Coronary artery (tissue), 2 donors: ENCODE measurements around the gene SLC39A3.

Experiments
- DNase-seq: peaks from one replicate; pipeline ENCODE4 v3.0.0-alpha.2; 2017; ENCODE audit warnings: low spot score
- H3K27ac ChIP-seq, 2 donors: fragments of 200-600 bp; sonication (generic); one replicate each; pipeline ENCODE4 v1.5.1; 2016 to 2019
- H3K4me3 ChIP-seq: fragments of 200-600 bp; sonication (generic); 2 replicates; pipeline ENCODE4 v1.5.1; 2016; ENCODE audit warnings: mild to moderate bottlenecking, moderate library complexity
- TF ChIP-seq, protein P1 (sequence below): fragments of 200-600 bp; sonication (generic); IDR thresholded peaks from one replicate; pipeline ENCODE4 v1.5.1; 2019; ENCODE audit warnings: antibody characterized with exemption

SLC39A3 gene

DNA sequence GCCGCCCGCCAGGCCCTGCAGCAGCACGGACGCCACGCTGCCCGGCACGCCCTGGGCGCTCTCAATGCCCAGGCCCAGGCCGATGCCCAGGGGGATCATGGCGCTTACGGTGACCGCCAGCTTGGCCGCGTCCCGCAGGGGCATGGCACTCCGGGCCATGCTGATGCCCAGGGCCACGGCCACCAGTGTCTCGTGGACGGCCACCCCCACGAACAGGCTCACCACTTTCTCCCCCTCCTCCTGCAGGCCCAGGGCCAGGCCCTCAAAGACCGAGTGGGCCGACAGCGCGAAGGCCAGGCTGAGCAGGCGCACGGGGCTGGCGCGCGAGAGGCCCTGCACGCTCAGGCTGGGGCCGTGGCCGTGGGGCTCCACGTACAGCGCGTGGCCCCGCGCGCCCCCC, 6.9 kb downstream of the SLC39A3 start:
- H3K27ac ChIP-seq, result no peak overlapping the region
- no peak overlapping the region for H3K4me3 ChIP-seq
- DNase-seq, result no peak
- TF ChIP-seq, protein P1, sequence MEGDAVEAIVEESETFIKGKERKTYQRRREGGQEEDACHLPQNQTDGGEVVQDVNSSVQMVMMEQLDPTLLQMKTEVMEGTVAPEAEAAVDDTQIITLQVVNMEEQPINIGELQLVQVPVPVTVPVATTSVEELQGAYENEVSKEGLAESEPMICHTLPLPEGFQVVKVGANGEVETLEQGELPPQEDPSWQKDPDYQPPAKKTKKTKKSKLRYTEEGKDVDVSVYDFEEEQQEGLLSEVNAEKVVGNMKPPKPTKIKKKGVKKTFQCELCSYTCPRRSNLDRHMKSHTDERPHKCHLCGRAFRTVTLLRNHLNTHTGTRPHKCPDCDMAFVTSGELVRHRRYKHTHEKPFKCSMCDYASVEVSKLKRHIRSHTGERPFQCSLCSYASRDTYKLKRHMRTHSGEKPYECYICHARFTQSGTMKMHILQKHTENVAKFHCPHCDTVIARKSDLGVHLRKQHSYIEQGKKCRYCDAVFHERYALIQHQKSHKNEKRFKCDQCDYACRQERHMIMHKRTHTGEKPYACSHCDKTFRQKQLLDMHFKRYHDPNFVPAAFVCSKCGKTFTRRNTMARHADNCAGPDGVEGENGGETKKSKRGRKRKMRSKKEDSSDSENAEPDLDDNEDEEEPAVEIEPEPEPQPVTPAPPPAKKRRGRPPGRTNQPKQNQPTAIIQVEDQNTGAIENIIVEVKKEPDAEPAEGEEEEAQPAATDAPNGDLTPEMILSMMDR, result no peak

DNA sequence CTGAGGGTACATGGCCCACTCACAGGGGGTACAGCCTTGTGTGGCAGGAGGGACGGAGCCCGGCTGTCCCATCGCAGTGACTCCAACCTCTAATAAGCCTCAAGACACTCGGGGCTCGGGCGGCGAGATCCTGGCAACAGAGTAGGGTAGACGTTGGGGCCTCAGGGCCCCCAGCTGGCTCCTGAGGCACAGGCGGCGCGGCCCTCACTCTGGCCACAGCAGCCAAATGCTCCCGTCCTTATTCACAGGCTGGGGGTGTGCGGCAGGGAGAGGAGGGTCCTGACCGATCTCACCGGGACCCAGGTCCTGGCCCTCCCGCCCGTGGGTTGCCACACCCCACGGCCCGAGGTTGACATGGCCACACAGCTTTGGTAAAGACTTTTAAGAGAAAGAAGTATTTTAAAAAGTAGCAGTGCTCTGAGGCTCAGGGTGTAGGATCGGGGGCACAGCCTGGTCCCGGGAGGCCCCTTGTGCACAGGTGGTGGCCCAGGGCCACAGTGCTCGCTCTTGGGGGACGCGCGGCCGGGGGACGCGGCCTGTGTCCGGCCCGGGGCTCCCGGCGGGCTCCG, 7.6 kb downstream of the SLC39A3 start:
- DNase-seq, result no peak
- no peak overlapping the region for H3K4me3 ChIP-seq
- TF ChIP-seq, protein P1, result no peak
- H3K27ac ChIP-seq, result no peak overlapping the region

DNA sequence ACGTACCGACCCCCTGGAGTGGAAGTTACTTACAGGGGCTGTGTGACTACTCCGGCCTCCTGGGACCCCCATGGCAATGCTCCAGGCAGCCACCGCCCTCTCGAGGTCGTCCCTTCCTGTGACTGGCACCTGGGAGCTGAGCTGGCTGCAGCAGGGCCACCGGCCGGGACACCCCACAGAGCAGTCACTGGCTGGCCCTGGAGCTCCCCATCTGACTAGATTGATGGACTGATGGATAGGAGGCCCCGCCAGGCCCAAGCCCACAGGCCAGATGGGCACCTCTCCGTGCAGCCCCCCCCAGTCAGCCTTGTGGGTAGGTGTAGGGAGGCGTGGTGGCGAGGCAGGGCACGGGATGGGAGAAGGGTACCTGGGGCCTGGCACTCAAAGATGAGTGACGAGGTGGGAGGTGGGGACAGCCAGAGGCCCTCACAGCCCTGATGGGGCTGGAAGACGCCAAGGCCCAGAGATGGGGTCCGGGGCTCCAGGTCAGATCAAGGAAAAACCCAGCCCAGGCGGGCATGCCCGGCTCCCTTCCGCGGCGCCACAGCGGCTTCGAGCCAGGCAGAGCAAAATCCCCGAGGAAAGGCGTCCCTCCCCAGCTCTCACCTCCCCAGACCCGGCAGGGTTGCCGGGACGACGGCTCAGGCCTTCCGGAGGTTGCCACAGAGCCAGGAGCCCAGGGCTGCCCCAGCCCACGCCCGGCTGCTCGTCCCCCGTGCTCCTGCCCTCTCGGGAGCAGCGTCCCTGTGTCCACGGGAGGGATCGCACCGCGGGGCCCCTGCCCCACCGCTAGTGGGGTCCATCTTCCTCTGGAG, 8.4 kb downstream of the SLC39A3 start:
- H3K27ac ChIP-seq, result no peak overlapping the region

DNA sequence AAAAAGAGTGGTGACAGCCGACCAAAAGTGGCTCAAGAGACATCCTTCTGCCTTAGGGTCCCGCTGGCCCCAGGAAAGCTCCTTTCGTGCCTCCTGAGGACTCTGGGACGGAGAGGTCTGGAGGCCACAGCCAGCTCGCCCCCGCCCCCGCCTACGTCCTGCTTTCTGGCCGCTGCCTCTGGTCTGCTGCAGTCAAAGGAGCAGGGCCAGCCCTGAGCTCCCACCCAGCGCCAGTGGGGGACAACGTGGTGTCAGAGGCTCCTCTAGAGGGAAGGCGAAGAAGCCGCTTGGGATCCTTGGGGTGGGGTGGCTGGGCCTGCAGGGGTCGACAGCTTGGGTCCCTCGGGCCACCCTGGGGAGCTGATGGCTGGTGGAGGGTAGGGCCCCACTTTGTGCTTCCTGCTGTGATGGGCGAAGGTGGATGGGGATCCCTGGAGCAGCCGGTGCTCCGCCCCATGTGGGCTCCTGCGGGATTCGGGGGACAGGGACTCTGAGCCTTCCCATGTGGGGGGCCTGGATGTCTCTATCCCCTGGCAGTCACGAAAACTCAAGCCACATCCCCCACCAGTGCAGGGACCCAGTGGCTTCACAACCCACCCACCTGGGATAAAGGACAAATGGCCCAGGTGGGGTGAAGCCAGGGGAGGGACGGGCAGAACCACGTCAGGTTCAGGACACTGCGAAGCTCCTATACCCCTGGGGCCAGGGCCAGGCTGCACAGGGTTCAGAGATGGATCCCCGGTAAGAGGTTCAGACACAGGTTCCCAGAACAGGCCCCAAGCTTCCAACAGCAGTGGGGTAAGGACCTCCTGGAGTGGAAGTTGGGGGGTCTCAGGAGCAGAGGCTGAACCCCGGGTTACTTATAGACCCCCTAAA, 9.6 kb downstream of the SLC39A3 start:
- DNase-seq, result no peak
- H3K4me3 ChIP-seq, result no peak overlapping the region
- TF ChIP-seq, protein P1, result no peak
- H3K27ac ChIP-seq, result no peak overlapping the region

More for the DNA sequence above, 8.4 kb downstream of the SLC39A3 start:
- TF ChIP-seq, protein P1, result no peak
- no peak overlapping the region for H3K4me3 ChIP-seq
- DNase-seq, result no peak

DNA sequence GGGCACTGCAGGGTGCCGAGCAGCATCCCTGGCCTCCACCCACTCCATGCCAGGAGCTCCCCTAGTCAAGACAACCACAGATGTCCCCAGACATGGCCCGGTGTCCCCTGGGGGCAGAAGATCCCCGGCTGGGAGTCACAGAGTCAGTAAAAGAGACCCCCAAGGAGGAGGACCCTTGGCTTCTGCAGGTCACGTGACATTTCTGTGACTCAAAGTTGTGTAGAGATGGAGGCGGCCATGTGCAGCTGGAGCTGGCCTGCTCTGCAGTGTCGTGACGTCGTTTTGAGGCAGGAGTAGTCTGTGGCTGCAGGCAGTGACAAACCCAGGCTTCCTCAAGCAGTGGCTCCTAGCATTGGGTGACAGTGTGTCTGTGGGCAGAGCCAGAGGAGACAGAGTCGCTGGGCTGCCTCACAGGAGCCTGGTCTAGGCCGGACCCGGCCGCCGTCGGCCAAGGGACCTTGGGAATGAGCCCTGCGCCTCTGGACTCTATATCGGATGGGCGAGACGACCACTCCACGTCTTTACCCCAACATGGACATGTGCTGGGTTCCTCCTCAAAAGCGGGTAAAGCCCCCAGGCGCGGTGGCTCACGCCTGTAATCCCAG, 10.9 kb downstream of the SLC39A3 start:
- DNase-seq, result no peak
- TF ChIP-seq, protein P1, result no peak
- no peak overlapping the region for H3K4me3 ChIP-seq
- H3K27ac ChIP-seq, result no peak overlapping the region

DNA sequence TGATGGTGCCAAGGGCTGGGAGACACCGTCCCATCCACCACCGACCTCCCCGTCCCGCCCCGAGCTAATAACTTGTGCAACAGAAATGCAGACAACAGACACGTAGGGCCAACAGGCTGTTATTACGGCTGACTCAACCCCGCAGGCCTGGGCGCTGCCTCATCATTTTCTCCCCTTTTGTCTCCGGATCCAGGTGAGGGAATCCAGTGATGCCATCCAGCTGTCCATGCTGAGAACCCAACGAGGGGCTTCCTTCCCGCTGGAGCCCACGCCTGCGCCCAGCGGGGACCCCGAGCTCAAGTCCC, 12.2 kb downstream of the SLC39A3 start:
- TF ChIP-seq, protein P1, result no peak
- Histone ChIP-seq H3K27ac (no peak overlapping the region), H3K4me3 (no peak overlapping the region)
- no peak for DNase-seq
